ENCODE data around the gene FNDC5. TPM values are rescaled to one million over a fixed set of nuclear protein-coding genes. Genes with fewer than 3 reads are reported as not detected.

Gene FNDC5
- total RNA-seq, 1 donor from 2014 or later = 1.7 TPM

DNA sequence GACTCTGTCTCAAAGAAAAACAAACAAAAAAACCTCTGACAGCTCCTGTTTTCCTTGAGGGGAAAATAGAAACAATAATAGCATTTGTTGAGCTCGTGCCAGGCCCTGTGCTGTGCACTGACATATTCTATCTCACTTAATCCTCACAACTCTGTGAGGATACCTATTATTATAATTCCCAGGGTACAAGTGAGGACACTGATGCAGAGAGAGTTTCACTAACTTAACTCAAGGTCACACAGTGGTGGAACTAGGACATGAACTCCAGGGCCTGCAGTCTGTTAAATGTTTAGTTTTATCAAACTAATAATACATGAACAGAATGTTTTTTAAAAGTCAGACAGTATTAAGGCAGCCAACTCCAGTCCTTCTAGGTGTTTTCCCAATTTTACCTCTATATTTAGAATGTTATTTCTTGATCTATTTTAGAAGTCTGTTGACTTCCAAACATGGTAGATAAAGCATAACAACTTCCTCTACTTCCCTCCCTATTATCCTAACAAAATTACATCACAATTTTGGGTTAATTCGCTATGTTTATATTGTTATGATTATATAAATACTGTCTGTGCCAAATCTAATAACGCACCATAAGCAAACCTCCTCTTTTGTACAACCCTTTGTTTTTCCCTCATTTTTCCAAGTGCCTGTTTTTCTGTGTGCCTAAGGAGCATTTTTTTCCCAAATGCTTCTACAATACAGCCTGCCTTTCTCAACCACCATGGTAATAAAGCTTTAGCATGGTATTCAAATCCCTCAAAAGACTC lies 4.9 kb downstream of the FNDC5 start:
- DNase-seq (ENCODE audit: low spot score) = no peak

GRCh38 chr1:32864375-32865019 lies 6.2 kb downstream of the FNDC5 start:
- DNase-seq (ENCODE audit: low spot score) = no peak

GRCh38 chr1:32863881-32864245 lies 6.8 kb downstream of the FNDC5 start:
- no peak for DNase-seq (ENCODE audit: low spot score)

GRCh38 chr1:32863218-32863880 lies 7.4 kb downstream of the FNDC5 start:
- no peak for DNase-seq (ENCODE audit: low spot score)

DNA sequence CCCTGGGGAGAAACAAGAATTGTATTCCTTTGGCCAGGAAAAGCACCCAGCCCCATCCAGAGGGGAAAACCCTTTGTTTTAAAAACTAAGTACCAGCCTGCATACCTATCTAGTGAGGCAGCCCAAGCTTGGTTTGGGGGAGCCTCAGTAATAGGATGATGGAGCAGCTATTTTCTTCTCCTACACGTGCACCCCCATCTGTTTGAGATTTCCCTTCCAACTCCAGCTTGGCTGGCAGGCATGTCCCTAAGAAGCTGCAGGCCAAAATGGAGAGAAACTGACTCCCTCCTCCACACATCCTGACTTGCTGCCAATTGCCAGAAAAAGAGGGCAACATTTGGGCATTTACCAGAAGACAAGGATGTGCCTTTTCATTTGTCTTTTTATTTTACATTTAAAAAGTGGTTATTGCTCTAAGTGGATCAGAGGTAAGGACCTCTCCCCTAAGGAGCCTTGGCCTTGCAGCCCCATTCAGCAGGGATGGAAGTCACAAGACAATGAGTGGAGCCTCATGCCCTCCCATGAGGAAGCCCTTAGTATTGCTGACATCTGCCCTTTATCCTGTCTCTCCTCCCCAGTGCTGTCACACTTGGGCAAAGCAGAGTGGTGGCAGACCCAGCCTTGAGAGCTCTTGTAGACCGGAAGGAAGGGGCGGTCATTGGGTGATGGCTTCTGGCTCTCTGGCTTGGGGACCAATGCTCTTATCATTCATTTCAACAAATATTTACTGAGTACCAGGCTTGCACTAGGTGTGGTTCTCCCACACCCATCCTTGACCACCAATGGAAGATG lies 8.6 kb downstream of the FNDC5 start:
- no peak for DNase-seq (ENCODE audit: low spot score)

DNA sequence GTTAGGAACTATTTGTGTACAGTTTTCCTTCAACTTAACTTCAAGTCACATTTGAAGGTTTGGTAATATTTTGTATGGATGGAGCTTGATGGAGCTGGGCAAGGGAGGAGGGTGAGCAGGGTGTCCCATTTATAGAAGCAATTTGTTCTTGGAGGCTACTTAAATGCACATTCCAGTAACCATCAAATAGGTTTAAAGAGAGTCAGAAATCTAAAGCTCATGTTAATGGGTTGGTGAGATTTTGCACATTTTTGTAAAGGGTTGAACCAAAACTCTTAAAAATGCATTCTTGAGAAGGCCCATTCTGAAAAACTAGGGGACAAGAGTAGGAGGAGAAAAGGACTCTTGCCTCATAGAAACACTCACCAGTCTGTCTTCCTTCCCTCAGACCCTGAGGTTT lies 10.1 kb downstream of the FNDC5 start:
- no peak for DNase-seq (ENCODE audit: low spot score)

DNA sequence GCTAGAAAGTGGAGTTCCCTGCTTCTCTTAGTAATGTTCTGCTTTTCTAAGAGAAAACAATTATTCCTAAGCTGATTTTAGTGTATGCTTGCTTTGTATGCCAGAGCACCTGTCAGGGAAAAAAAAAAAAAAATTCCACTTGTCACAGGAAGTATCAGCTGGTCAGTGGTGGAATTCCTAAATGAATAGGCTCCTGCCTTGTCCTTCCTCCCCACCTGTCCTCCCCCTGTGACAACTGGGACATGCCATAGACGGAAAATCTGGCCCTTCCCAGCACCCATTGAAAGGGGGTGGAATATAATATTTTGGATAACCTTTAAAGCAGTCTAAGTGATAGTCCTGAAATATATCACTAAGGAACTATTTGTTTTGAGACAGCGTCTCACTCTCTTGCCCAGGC lies 10.8 kb downstream of the FNDC5 start:
- DNase-seq (ENCODE audit: low spot score) = no peak

GRCh38 chr1:32858791-32859190 lies 11.9 kb downstream of the FNDC5 start:
- no peak for DNase-seq (ENCODE audit: low spot score)

GRCh38 chr1:32858136-32858535 lies 12.6 kb downstream of the FNDC5 start:
- DNase-seq (ENCODE audit: low spot score) = no peak

DNA sequence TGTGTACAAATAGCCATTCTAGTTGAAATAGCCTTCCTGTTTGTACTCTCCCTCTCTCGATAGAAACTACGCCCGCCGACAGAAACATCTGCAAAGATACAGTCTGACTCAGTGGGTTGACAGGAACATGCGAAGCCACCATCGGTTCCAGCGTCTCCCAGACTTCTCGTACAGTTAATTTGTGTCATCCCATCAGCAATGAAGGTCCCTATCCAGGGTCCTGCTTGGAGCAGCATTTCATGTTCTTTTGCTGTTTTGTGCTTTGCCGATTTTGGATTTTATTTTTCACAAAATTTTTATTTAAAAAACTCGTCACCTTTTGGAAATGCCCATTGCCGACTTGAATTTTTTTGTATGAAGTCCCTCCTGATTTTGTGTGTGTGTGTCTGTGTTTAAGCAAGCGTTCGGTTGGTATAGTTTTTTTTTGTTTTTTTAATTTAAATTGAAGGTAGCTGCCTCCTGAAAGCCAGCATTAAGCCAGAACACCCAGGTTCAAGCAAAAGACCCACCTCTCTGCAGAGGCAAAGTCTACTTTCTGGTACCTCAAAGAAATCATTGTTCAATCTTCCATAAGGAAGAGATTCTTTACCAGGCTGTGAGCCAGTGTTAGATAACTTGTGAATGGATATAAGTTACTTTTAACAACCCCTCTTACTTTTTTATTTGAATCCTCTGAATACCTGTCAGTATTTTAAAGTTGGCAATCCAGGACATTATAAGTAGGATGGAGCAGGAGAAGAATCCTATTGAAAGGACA lies 14.7 kb downstream of the FNDC5 start:
- DNase-seq (ENCODE audit: low spot score) = no peak

DNA sequence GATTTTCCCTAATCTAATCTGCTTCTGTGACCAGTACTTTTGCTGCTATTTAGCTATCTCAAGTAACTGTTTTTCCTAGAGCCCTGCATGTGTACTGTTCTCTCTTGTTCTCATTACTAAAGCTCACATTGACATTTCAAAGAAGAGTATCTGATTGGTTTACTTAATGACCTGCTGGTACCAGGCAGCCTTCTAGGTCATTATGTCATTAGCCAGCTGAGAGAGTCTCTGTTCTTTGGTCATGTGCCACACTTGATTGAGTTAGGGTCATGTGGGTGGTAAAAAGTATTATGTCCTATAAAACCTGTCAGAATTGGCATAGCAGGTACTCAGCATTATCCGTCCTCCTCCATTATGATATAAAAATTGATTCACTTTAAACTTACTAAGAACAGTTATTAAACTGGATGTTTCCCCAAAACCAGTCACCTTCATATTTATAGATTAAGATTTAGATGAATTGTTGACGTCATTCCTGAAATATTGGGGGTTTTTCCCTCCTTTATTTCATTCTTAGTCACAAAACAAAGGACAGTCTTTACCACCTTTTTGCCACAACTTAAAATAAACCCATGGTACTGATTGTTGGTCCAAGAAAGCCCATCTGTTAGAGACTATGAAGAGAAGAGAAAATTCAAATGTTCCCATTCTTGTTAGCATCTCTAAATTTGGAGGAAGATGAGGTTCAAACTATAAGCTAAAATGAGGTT lies 22.2 kb downstream of the FNDC5 start:
- DNase-seq (ENCODE audit: low spot score) = no peak

DNA sequence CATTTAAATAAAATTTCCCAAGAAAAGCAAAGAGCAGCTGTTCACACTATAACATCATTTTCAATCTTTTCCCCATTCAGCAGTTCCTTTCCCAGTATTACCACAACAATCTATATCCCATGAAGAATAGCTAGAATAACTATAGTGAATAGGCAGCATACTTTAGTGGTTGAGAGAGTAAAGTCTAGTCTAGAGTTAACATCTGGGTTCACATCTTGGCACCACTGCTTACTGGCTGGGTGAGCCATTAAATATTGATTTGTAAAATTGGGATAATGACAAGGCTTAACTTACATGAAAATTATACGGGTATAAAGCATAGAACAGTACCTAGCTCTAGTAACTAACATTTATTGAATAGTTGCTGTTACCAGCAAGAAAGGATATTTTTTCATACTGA lies 38.8 kb downstream of the FNDC5 start:
- no peak for DNase-seq (ENCODE audit: low spot score)

DNA sequence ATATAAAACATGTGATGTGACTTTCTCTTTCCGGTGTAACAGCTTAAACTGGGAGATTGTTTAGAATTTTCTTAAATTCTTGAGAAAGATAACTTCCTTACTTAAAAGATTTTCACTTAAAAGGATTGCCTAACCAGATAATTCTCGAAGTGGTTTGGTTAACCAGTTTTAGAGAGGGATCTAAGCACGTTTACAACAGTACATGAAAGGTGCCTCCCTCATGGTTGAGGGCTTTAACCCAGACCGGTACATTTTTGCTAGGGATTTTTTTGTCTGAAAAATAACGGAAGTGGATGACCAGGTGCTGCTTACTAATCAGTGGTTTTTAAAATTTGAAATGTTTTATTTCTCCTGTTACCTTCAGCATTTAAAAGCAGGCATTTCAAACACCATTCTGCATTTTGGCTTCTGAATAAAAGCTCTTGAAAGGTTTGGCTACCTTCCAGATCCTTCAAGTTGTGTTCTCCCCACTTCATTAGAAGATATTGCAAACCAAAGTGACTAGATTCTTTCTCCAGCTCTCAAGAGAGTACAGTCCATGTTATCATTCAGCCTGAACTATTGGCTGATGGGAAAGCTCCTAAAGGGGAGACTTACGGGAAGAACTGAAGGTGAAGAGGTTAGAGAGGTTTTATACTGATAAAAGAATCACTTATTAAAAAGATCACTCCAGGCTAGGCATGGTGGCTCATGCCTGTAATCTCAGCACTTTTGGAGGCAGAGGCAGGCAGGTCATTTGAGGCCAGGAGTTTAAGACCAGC lies 40.4 kb downstream of the FNDC5 start:
- no peak for DNase-seq (ENCODE audit: low spot score)

DNA sequence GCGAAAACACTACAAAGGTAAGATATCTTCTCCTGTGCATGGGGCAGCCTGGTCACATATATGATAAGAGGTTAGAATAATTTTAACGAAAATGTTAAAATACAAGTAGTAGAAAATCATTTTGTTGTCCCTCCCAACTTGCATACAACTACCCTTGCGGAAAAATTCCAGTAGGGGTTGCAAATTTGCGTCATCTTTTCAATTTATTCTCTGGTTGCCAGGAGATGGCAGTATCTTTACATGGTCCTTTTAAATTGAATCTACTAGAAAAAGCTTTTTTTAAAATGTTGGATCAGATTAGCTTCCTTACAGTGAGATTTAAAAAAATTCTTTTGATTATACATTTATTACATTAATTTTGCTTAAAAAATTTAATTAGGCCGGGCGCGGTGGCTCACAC lies 42.4 kb downstream of the FNDC5 start:
- DNase-seq (ENCODE audit: low spot score) = no peak

GRCh38 chr1:32825181-32825580 lies 45.5 kb downstream of the FNDC5 start:
- no peak for DNase-seq (ENCODE audit: low spot score)

GRCh38 chr1:32818804-32819541 lies 51.7 kb downstream of the FNDC5 start:
- DNase-seq (ENCODE audit: low spot score) = no peak

GRCh38 chr1:32817815-32818786 lies 52.6 kb downstream of the FNDC5 start:
- peak; percentile 78 for DNase-seq (ENCODE audit: low spot score)

GRCh38 chr1:32817159-32817814 lies 53.4 kb downstream of the FNDC5 start, which contains the start of the genes S100PBP and YARS1:
Gene S100PBP (plus strand): TSS chr1:32817653. CDS start chr1:32826100, 8,447 bp downstream.
Gene YARS1 (minus strand): TSS chr1:32817358. CDS start chr1:32817244, 114 bp downstream.
- DNase-seq (ENCODE audit: low spot score) = peak; percentile 100
